Keratinocyte (primary cell): Measurements from ENCODE around the gene SCUBE1. TPM values are rescaled to one million over a fixed set of nuclear protein-coding genes. Genes with fewer than 3 reads are reported as not detected.

Experiments
- DNase-seq: peaks from one replicate; pipeline ENCODE4 v3.0.0-alpha.2; 2011; ENCODE audit warnings: low read depth, missing footprints, low spot score
- FAIRE-seq: peaks from 2 replicates; lab custom pipeline; 2011; peaks lifted over from hg19 to GRCh38; lab: Jason Lieb, UNC
- H2AFZ ChIP-seq: 2 replicates; pipeline ENCODE4 v1.6.0; 2012; ENCODE audit warnings: low read length, control low read depth, inconsistent platforms; ENCODE audit not compliant: control insufficient read depth
- H3K27ac ChIP-seq: 2 replicates; pipeline ENCODE4 v1.5.1; 2011; ENCODE audit warnings: low read length; ENCODE audit not compliant: control insufficient read depth, insufficient read depth
- H3K27me3 ChIP-seq: 3 replicates; pipeline ENCODE4 v1.6.0; 2011; ENCODE audit warnings: low read length; ENCODE audit not compliant: control insufficient read depth, insufficient read depth; ENCODE audit errors: extremely low read depth
- H3K36me3 ChIP-seq, 2 experiments: 2 replicates in 1 of 2; 3 replicates in 1 of 2; pipeline ENCODE4 v1.5.1; 2011; ENCODE audit warnings: low read length in 2 of 2, mild to moderate bottlenecking in 1 of 2; ENCODE audit not compliant: control insufficient read depth in 2 of 2, insufficient read depth in 2 of 2; ENCODE audit errors: extremely low read depth in 1 of 2
- H3K4me1 ChIP-seq: 3 replicates; pipeline ENCODE4 v1.5.1; 2011; ENCODE audit warnings: low read length; ENCODE audit not compliant: control insufficient read depth, insufficient read depth; ENCODE audit errors: extremely low read depth
- H3K4me2 ChIP-seq: 3 replicates; pipeline ENCODE4 v1.6.0; 2011; ENCODE audit warnings: low read depth, low read length; ENCODE audit not compliant: control insufficient read depth, insufficient read depth; ENCODE audit errors: extremely low read depth
- H3K4me3 ChIP-seq, 3 experiments: fragments of 200-600 bp in 1 of 3; sonication (generic) in 1 of 3; 2 replicates in 2 of 3; 3 replicates in 1 of 3; pipeline ENCODE4 v1.5.1; 2011 to 2016; ENCODE audit warnings: low read length in 3 of 3, mild to moderate bottlenecking in 3 of 3, control low read depth in 2 of 3, inconsistent platforms in 1 of 3, low read depth in 1 of 3, mixed read lengths in 1 of 3, mixed run types in 1 of 3, moderate library complexity in 1 of 3; ENCODE audit not compliant: control insufficient read depth in 2 of 3, insufficient read depth in 2 of 3; ENCODE audit errors: extremely low read depth in 1 of 3
- H3K79me2 ChIP-seq: 2 replicates; pipeline ENCODE4 v1.6.0; 2012; ENCODE audit warnings: low read length; ENCODE audit not compliant: control insufficient read depth, insufficient read depth
- H3K9ac ChIP-seq: 3 replicates; pipeline ENCODE4 v1.6.0; 2011; ENCODE audit warnings: low read length; ENCODE audit not compliant: control insufficient read depth, insufficient read depth; ENCODE audit errors: extremely low read depth
- H3K9me1 ChIP-seq: 3 replicates; pipeline ENCODE4 v1.6.0; 2011; ENCODE audit warnings: low read length; ENCODE audit not compliant: control insufficient read depth, insufficient read depth; ENCODE audit errors: extremely low read depth
- H3K9me3 ChIP-seq: 2 replicates; pipeline ENCODE4 v1.5.1; 2012; ENCODE audit warnings: low read depth, low read length; ENCODE audit not compliant: control insufficient read depth
- H4K20me1 ChIP-seq: 3 replicates; pipeline ENCODE4 v1.6.0; 2011; ENCODE audit warnings: low read length; ENCODE audit not compliant: control insufficient read depth, insufficient read depth; ENCODE audit errors: extremely low read depth
- EZH2 ChIP-seq: IDR thresholded peaks from one replicate; pipeline ENCODE4 v1.6.1; 2012; ENCODE audit warnings: inconsistent platforms, mild to moderate bottlenecking, low read length, moderate library complexity
- dilution Hi-C: fragments of 300-500 bp; cut with MboI; formaldehyde crosslinking; loops from one replicate; pipeline ENCODE4 v1.7.0; 2020; ENCODE audit warnings: low sequenced_read_pairs; ENCODE audit not compliant: extremely low pct_ligation_motif_present
- polyA plus RNA-seq, 5 experiments: library from polyadenylated mRNA; depleted of rRNA in 3 of 5; stranded (reverse) in 3 of 5; stranded (forward) in 1 of 5; unstranded in 1 of 5; fragments of >200 nt; gene quantifications; 1 replicate in 1 of 5; 2 replicates in 3 of 5; 3 replicates in 1 of 5; pipeline versions ENCODE4 v1.2.1 to v1.2.3, GENCODE V29; 2011 to 2012; ENCODE audit warnings: missing spikeins in 2 of 5, low read depth in 1 of 5, low replicate concordance in 1 of 5
- TF ChIP-seq, protein P1 (sequence below), 3 experiments: IDR thresholded peaks in 1 of 3; conservative IDR thresholded peaks in 1 of 3; optimal IDR thresholded peaks in 1 of 3; 2 replicates in 2 of 3; 3 replicates in 1 of 3; pipeline versions ENCODE3 to v1.5.1; 2011; ENCODE audit warnings: low read length in 3 of 3, mild to moderate bottlenecking in 3 of 3, moderate library complexity in 2 of 3, control low read depth in 1 of 3, inconsistent platforms in 1 of 3; ENCODE audit not compliant: insufficient read depth in 2 of 3; ENCODE audit errors: extremely low read depth in 1 of 3

SCUBE1 gene
- polyA plus RNA-seq, 1 donor (not counting 4 experiments of a cell fraction or from before 2014, with no cell fraction given) = not detected

GRCh38 chr22:43213051-43213450 is 130.1 kb downstream of the SCUBE1 start:
- peaks cover 5% of the 10 kb centered on the region for H3K27me3 ChIP-seq
- no peak overlapping the region for H3K27ac ChIP-seq
- FAIRE-seq = no peak
- no peak overlapping the region for H2AFZ ChIP-seq
- dilution Hi-C loops = no loop called here
- H3K36me3 ChIP-seq = no peaks in the 10 kb centered on the region
- H4K20me1 ChIP-seq = no peaks in the 10 kb centered on the region
- H3K9ac ChIP-seq = no peak overlapping the region
- H3K9me1 ChIP-seq = no peaks in the 10 kb centered on the region
- DNase-seq = no peak
- no peak overlapping the region for H3K4me3 ChIP-seq
- H3K79me2 ChIP-seq = no peaks in the 10 kb centered on the region
- TF ChIP-seq EZH2 = no peak
- TF ChIP-seq, protein P1, sequence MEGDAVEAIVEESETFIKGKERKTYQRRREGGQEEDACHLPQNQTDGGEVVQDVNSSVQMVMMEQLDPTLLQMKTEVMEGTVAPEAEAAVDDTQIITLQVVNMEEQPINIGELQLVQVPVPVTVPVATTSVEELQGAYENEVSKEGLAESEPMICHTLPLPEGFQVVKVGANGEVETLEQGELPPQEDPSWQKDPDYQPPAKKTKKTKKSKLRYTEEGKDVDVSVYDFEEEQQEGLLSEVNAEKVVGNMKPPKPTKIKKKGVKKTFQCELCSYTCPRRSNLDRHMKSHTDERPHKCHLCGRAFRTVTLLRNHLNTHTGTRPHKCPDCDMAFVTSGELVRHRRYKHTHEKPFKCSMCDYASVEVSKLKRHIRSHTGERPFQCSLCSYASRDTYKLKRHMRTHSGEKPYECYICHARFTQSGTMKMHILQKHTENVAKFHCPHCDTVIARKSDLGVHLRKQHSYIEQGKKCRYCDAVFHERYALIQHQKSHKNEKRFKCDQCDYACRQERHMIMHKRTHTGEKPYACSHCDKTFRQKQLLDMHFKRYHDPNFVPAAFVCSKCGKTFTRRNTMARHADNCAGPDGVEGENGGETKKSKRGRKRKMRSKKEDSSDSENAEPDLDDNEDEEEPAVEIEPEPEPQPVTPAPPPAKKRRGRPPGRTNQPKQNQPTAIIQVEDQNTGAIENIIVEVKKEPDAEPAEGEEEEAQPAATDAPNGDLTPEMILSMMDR (optimal IDR thresholded peaks at IDR 0.05 in 1 of 3, IDR thresholded peaks at IDR 0.05 in 1 of 3, conservative IDR thresholded peaks at IDR 0.05 in 1 of 3; ENCODE audit: extremely low read depth in 1 of 3, insufficient read depth in 2 of 3, low read length in 3 of 3) = no peak
- no peaks in the 10 kb centered on the region for H3K9me3 ChIP-seq
- H3K4me2 ChIP-seq = no peak overlapping the region
- H3K4me1 ChIP-seq = no peaks in the 10 kb centered on the region

GRCh38 chr22:43212434-43212952 is 130.7 kb downstream of the SCUBE1 start:
- H2AFZ ChIP-seq = no peak overlapping the region
- H3K36me3 ChIP-seq = no peaks in the 10 kb centered on the region
- no peaks in the 10 kb centered on the region for H3K9me1 ChIP-seq
- H3K27ac ChIP-seq = no peak overlapping the region
- no peaks in the 10 kb centered on the region for H3K4me1 ChIP-seq
- no peaks in the 10 kb centered on the region for H4K20me1 ChIP-seq
- no peak overlapping the region for H3K4me2 ChIP-seq
- dilution Hi-C loops = no loop called here
- no peak for DNase-seq
- TF ChIP-seq, protein P1 (optimal IDR thresholded peaks at IDR 0.05 in 1 of 3, IDR thresholded peaks at IDR 0.05 in 1 of 3, conservative IDR thresholded peaks at IDR 0.05 in 1 of 3; ENCODE audit: extremely low read depth in 1 of 3, insufficient read depth in 2 of 3, low read length in 3 of 3) = no peak
- H3K4me3 ChIP-seq = no peak overlapping the region
- FAIRE-seq = no peak
- no peaks in the 10 kb centered on the region for H3K79me2 ChIP-seq
- H3K9ac ChIP-seq = no peak overlapping the region
- no peaks in the 10 kb centered on the region for H3K9me3 ChIP-seq
- peaks cover 11% of the 10 kb centered on the region for H3K27me3 ChIP-seq
